NCI-H146 treated with DMSO at 0.1 percent for 48 hours (cell line): ENCODE measurements around the gene PCYT1A.
"Not testable (repeated sequence)": the region's sequence is repeated elsewhere in the genome, so short reads cannot be mapped to it uniquely, and the experiment has no call there.

Experiments used
- DNase-seq: peaks from one replicate; lab custom pipeline; 2025; ENCODE audit not compliant: unreplicated experiment; lab: John Stamatoyannopoulos, UW

The PCYT1A gene

GRCh38 chr3:196194542-196194915 is 93.0 kb downstream of the PCYT1A start:
- no peak for DNase-seq

- no peak for DNase-seq
Measured at GRCh38 chr3:196193736-196194541, 93.6 kb downstream of the PCYT1A start.

- DNase-seq = no peak
Measured at GRCh38 chr3:196193133-196193735, 94.3 kb downstream of the PCYT1A start.

- DNase-seq = no peak
Measured at GRCh38 chr3:196192524-196193051, 94.9 kb downstream of the PCYT1A start.

- no peak for DNase-seq
Measured at GRCh38 chr3:196192036-196192523, 95.4 kb downstream of the PCYT1A start.

- no peak for DNase-seq
Measured at GRCh38 chr3:196189566-196190347, 97.8 kb downstream of the PCYT1A start.

- DNase-seq = peak; percentile 73
Measured at GRCh38 chr3:196186651-196187573, 100.6 kb downstream of the PCYT1A start.

- no peak for DNase-seq
Measured at GRCh38 chr3:196184881-196185280, 102.6 kb downstream of the PCYT1A start.

- not testable (repeated sequence) for DNase-seq
Measured at GRCh38 chr3:196184169-196184432, 103.4 kb downstream of the PCYT1A start.

GRCh38 chr3:196181127-196181546 is 106.4 kb downstream of the PCYT1A start:
- DNase-seq = no peak

- no peak for DNase-seq
Measured at GRCh38 chr3:196180346-196180745, 107.2 kb downstream of the PCYT1A start.
